Activated CD8-positive, alpha-beta T cell treated with anti-CD3 and anti-CD28 coated beads for 36 hours (primary cell): ENCODE data around the gene TRIP10. TPM values are rescaled to one million over a fixed set of nuclear protein-coding genes. Genes with fewer than 3 reads are reported as not detected.
"Not testable (repeated sequence)": the region's sequence is repeated elsewhere in the genome, so short reads cannot be mapped to it uniquely, and the experiment has no call there.

Source experiments
- ATAC-seq: fragments of 200-7000 bp; cut with Tn5 transposase; one replicate; pipeline ENCODE4 v1.10.0; 2021; ENCODE audit warnings: mild to moderate bottlenecking, moderate library complexity
- CTCF ChIA-PET: fragments of 350-600 bp; sonication (Branson Sonifier 250); formaldehyde crosslinking; loops from one replicate; lab custom pipeline; 2021; ENCODE audit warnings: antibody characterized with exemption; lab: Charles Lee
- POLR2A ChIA-PET: fragments of 350-600 bp; sonication (Branson Sonifier 250); formaldehyde crosslinking; loops from one replicate; lab custom pipeline; 2021; ENCODE audit warnings: antibody characterized with exemption; lab: Charles Lee
- DNase-seq: peaks from one replicate; pipeline ENCODE4 v3.0.0-alpha.2; 2020
- H3K27ac Mint-ChIP-seq: one replicate; pipeline ENCODE4 v1.8.0; 2021; ENCODE audit warnings: mild to moderate bottlenecking, mixed read lengths
- H3K27me3 Mint-ChIP-seq: one replicate; pipeline ENCODE4 v1.8.0; 2021; ENCODE audit warnings: mixed read lengths
- H3K36me3 Mint-ChIP-seq: one replicate; pipeline ENCODE4 v1.8.0; 2021; ENCODE audit warnings: low read depth, mixed read lengths
- H3K4me1 Mint-ChIP-seq: one replicate; pipeline ENCODE4 v1.8.0; 2021; ENCODE audit warnings: low read depth, mixed read lengths
- H3K4me3 Mint-ChIP-seq: one replicate; pipeline ENCODE4 v1.8.0; 2021; ENCODE audit warnings: mild to moderate bottlenecking, moderate library complexity, mixed read lengths
- H3K9me3 Mint-ChIP-seq: one replicate; pipeline ENCODE4 v1.8.0; 2021; ENCODE audit warnings: mixed read lengths
- intact Hi-C: fragments of 100-400 bp; cut with micrococcal nuclease; formaldehyde crosslinking; loops from one replicate; pipeline ENCODE4 v1.10.0; 2022
- total RNA-seq, 2 experiments: library from RNA; stranded (reverse); gene quantifications; one replicate each; pipeline ENCODE4 v1.2.3, GENCODE V29; 2021
- TF ChIP-seq, protein P1 (sequence below): fragments of 200-600 bp; IDR thresholded peaks from one replicate; pipeline ENCODE4 v1.8.0; 2022; ENCODE audit warnings: antibody characterized with exemption, mild to moderate bottlenecking

TRIP10 gene
- total RNA-seq, 2 experiments from 2014 or later: 33.8 to 34.3 TPM

DNA sequence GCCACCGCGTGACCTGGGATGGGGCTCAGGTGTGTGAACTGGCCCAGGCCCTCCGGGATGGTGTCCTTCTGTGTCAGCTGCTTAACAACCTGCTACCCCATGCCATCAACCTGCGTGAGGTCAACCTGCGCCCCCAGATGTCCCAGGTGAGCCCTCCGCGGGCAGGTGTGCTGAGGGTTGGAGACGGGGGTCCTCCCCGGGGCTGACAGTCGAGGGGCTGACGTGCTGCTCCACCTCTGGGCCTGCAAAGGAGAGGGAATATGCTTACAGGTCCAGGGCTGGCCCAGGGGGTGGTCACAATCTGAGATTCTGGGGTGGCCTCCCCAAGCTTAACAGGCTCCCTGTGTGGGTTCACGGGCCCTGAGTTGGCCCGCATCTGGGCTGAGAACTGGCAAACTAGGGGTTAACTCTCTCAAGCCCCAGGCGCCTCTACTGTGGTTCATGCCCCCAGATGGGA lies 33.4 kb downstream of the TRIP10 start:
- peak overlapping the region; percentile 94 for H3K4me3 Mint-ChIP-seq
- intact Hi-C loops: no loop called here
- H3K27ac Mint-ChIP-seq: peak overlapping the region; percentile 96
- DNase-seq: no peak
- ChIA-PET CTCF (interaction anchor here (0.7 to 3.4 kb wide), 20 partner anchors 10 to 268 kb away, joined by 3 to 25 read pairs (median 3); partner anchors contain the start of gene GPR108), POLR2A (interaction anchor here (0.6 to 4.2 kb wide), 27 partner anchors 9 to 382 kb away, joined by 3 to 45 read pairs (median 4); partner anchors contain the start of gene TNFSF14)
- H3K4me1 Mint-ChIP-seq: peaks cover 45% of the 10 kb centered on the region
- TF ChIP-seq, protein P1, sequence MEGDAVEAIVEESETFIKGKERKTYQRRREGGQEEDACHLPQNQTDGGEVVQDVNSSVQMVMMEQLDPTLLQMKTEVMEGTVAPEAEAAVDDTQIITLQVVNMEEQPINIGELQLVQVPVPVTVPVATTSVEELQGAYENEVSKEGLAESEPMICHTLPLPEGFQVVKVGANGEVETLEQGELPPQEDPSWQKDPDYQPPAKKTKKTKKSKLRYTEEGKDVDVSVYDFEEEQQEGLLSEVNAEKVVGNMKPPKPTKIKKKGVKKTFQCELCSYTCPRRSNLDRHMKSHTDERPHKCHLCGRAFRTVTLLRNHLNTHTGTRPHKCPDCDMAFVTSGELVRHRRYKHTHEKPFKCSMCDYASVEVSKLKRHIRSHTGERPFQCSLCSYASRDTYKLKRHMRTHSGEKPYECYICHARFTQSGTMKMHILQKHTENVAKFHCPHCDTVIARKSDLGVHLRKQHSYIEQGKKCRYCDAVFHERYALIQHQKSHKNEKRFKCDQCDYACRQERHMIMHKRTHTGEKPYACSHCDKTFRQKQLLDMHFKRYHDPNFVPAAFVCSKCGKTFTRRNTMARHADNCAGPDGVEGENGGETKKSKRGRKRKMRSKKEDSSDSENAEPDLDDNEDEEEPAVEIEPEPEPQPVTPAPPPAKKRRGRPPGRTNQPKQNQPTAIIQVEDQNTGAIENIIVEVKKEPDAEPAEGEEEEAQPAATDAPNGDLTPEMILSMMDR: no peak
- peaks cover 8% of the 10 kb centered on the region for H3K9me3 Mint-ChIP-seq
- ATAC-seq: no peak
- no peaks in the 10 kb centered on the region for H3K27me3 Mint-ChIP-seq
- H3K36me3 Mint-ChIP-seq: peaks cover 32% of the 10 kb centered on the region

DNA sequence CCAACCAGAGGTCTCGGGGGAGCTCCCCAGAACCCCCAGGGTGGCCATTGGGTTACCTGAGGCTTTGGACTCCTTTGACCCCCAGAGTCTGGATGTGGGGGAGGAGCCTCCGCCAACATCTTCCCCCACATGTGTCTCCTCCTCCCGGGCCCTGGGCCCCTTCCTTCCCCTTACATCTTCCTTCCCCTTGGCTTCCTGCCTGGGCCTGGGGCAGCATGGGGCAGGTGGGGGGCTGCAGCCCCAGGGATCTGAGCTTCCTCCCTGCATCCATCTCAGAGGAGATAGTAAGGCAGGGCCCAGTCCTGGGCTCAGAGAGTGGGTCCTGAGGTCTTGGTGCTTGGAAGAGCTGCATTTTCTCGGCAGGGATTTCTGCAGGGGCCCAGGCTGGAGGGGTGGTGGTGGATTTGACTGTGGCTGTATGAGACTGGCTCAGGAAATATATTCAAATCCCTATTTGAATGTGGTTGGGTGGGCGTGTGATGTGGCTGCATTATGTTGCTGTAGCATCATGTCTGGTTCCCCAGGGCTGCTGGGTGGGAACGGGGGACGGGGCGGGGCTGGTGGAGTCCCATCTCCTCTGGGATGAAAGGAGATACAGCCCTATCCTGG lies 33.9 kb downstream of the TRIP10 start:
- Mint-ChIP-seq H3K27me3 (no peaks in the 10 kb centered on the region), H3K4me1 (peaks cover 45% of the 10 kb centered on the region), H3K27ac (peak overlapping the region; percentile 96), H3K36me3 (peaks cover 37% of the 10 kb centered on the region), H3K4me3 (peak overlapping the region; percentile 94), H3K9me3 (peaks cover 8% of the 10 kb centered on the region)
- peak; percentile 40 for ATAC-seq
- ChIA-PET POLR2A (interaction anchor here (0.7 to 4.2 kb wide), 23 partner anchors 8 to 383 kb away, joined by 3 to 45 read pairs (median 6); partner anchors contain the start of genes GPR108 and TNFSF14), CTCF (interaction anchor here (0.8 to 3.4 kb wide), 10 partner anchors 18 to 90 kb away, joined by 3 to 25 read pairs (median 4); partner anchors contain the start of gene GPR108)
- TF ChIP-seq, protein P1: no peak
- intact Hi-C loops: no loop called here
- DNase-seq: peak; percentile 89

DNA sequence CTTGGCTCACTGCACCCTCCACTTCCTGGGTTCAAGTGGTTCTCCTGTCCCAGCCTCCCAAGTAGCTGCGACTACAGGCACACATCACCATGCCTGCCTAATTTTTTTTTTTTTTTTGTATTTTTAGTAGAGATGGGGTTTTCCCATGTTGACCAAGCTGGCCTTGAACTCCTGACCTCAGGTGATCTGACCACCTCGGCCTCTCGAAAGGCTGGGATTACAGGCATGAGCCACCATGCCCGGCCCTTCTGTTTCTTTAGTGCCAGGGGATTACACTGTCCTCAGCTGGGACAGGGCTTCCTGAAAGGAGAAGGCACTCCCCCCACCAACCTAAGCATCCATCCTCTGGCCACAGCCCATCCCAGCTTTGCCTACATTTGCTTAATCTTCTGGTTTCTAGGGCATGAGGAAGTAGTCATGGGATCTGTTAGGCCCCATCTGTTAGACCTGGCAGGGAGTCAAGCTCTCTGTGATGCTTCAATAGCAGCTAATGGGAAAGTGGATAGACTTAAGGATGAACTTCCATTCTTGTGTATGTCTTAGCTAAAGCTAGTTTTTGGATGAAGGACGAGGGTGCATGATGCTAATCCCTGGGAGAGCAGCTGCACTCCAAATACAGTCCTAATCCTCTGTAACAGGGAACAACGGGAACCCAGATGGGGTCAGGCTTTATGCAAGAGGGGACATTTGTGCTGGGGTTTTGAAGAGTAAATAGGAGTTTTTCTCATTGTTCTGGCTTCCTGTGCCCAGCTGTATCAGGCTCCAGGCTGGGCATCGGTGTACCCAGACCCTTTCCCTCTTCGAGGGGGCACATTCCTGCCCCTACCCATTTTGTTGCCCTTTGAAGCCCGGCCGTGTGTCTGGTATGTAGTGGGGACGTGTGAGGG lies 35.6 kb downstream of the TRIP10 start:
- DNase-seq (no peak), ATAC-seq (no peak)
- peaks cover 37% of the 10 kb centered on the region for H3K36me3 Mint-ChIP-seq
- ChIA-PET CTCF (interaction anchor here (1.4 to 3.4 kb wide), 4 partner anchors 10 to 37 kb away, joined by 4 to 16 read pairs (median 6); no protein-coding TSS in a partner anchor), POLR2A (interaction anchor here (0.5 to 4.2 kb wide), 8 partner anchors 8 to 86 kb away, joined by 3 to 45 read pairs (median 4); partner anchors contain the start of genes GPR108 and SH2D3A)
- intact Hi-C loops: no loop called here
- H3K4me3 Mint-ChIP-seq: peak overlapping the region; percentile 94
- no peaks in the 10 kb centered on the region for H3K27me3 Mint-ChIP-seq
- H3K27ac Mint-ChIP-seq: peak overlapping the region; percentile 63
- TF ChIP-seq, protein P1: no peak
- H3K4me1 Mint-ChIP-seq: peaks cover 43% of the 10 kb centered on the region
- H3K9me3 Mint-ChIP-seq: peaks cover 8% of the 10 kb centered on the region

DNA sequence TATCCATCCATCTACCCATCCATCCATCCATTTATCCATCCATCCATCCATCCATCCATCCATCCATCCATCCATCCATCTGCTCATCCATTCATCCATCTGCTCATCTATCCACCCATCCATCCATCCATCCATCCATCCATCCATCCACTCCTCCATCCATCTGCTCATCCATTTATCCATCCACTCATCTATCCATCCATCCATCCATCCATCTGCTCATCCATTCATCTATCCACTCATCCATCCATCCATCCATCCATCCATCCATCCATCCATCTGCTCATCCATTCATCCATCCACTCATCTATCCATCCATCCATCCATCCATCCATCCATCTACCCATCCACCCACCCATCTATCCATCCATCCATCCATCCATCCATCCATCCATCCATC lies 36.6 kb downstream of the TRIP10 start:
- peaks cover 44% of the 10 kb centered on the region for H3K4me1 Mint-ChIP-seq

DNA sequence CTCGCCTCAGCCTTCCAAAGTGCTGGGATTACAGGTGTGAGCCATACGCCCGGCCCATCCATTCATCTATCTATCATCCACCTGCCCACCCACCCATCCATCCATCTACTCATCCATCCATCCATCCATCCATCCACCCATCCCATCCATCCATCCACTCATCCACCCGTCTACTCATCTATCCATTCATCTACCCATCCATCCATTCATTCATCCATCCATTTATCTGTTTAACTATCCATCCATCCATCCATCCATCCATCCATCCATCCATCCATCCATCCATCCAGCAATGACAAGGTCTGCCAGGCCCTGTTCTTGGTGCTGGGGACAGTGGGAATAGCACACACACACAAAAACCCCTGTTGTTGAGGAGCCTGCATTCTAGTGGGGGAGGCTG lies 37.5 kb downstream of the TRIP10 start:
- CTCF ChIA-PET: no interaction called here
- Mint-ChIP-seq H3K4me1 (peaks cover 50% of the 10 kb centered on the region), H3K27me3 (no peaks in the 10 kb centered on the region), H3K4me3 (no peak overlapping the region), H3K36me3 (peaks cover 40% of the 10 kb centered on the region), H3K9me3 (peaks cover 8% of the 10 kb centered on the region), H3K27ac (peak overlapping the region; percentile 39)
- ATAC-seq: no peak
- TF ChIP-seq, protein P1: no peak
- POLR2A ChIA-PET: no interaction called here
- intact Hi-C loops: no loop called here
- no peak for DNase-seq

More for the DNA sequence above, 36.6 kb downstream of the TRIP10 start:
- Mint-ChIP-seq H3K36me3 (peaks cover 38% of the 10 kb centered on the region), H3K27ac (peak overlapping the region; percentile 14)
- DNase-seq, H3K4me3 Mint-ChIP-seq, intact Hi-C loops, H3K27me3 Mint-ChIP-seq, ATAC-seq, H3K9me3 Mint-ChIP-seq: not testable (repeated sequence)
- ChIA-PET CTCF (interaction anchor here (1.4 to 1.8 kb wide), 3 partner anchors 9 to 38 kb away, joined by 4 to 7 read pairs (median 5); no protein-coding TSS in a partner anchor), POLR2A (interaction anchor here (0.9 to 1.5 kb wide), 4 partner anchors 8 to 25 kb away, joined by 3 to 10 read pairs (median 4); partner anchors contain the start of gene SH2D3A)
